Testis (tissue), 2 donors: Measurements from ENCODE around the gene SYT12.

Experiments
- CTCF ChIP-seq, 3 experiments: fragments of 450-650 bp in 2 of 3; fragments of 200-600 bp in 1 of 3; sonication (generic) in 1 of 3; IDR thresholded peaks; one replicate each; pipeline ENCODE4 v1.5.1; 2016 to 2019; ENCODE audit warnings: antibody characterized with exemption in 3 of 3, mild to moderate bottlenecking in 2 of 3, moderate library complexity in 1 of 3
- POLR2A ChIP-seq: fragments of 450-650 bp; IDR thresholded peaks from one replicate; pipeline ENCODE4 v1.6.1; 2017; ENCODE audit warnings: antibody characterized with exemption, mild to moderate bottlenecking, moderate library complexity

- no peak for TF ChIP-seq POLR2A
- no peak for TF ChIP-seq CTCF (IDR thresholded peaks at IDR 0.05)
Measured at GRCh38 chr11:66999555-66999954, 23.4 kb upstream of the SYT12 start.
